HG02870 (cell line): Measurements from ENCODE around the gene HDAC4.

Experiments
- ATAC-seq: cut with Tn5 transposase; IDR thresholded peaks from one replicate; pipeline ENCODE4 v1.9.1; 2021; ENCODE audit warnings: mild to moderate bottlenecking, moderate library complexity; ENCODE audit not compliant: unreplicated experiment

The HDAC4 gene

GRCh38 chr2:239260546-239261327 lies 140.1 kb downstream of the HDAC4 start:
- no peak for ATAC-seq

- no peak for ATAC-seq
Observed at GRCh38 chr2:239259603-239260298, 141.1 kb downstream of the HDAC4 start.

GRCh38 chr2:239259173-239259572 lies 141.6 kb downstream of the HDAC4 start:
- no peak for ATAC-seq

GRCh38 chr2:239258248-239258647 lies 142.6 kb downstream of the HDAC4 start:
- ATAC-seq, result no peak

GRCh38 chr2:239257511-239257937 lies 143.3 kb downstream of the HDAC4 start:
- no peak for ATAC-seq

GRCh38 chr2:239256350-239256743 lies 144.5 kb downstream of the HDAC4 start:
- ATAC-seq, result no peak

- no peak for ATAC-seq
Observed at GRCh38 chr2:239255628-239256349, 145.0 kb downstream of the HDAC4 start.

GRCh38 chr2:239255218-239255617 lies 145.6 kb downstream of the HDAC4 start:
- no peak for ATAC-seq

- no peak for ATAC-seq
Observed at GRCh38 chr2:239253701-239254436, 147.0 kb downstream of the HDAC4 start.

- no peak for ATAC-seq
Observed at GRCh38 chr2:239253264-239253663, 147.6 kb downstream of the HDAC4 start.

GRCh38 chr2:239252801-239253200 lies 148.0 kb downstream of the HDAC4 start:
- no peak for ATAC-seq

- ATAC-seq, result no peak
Observed at GRCh38 chr2:239252393-239252792, 148.4 kb downstream of the HDAC4 start.

GRCh38 chr2:239251971-239252370 lies 148.8 kb downstream of the HDAC4 start:
- no peak for ATAC-seq

- ATAC-seq, result no peak
Observed at GRCh38 chr2:239250216-239251081, 150.4 kb downstream of the HDAC4 start.

GRCh38 chr2:239249776-239250175 lies 151.0 kb downstream of the HDAC4 start:
- ATAC-seq, result no peak

GRCh38 chr2:239249048-239249447 lies 151.8 kb downstream of the HDAC4 start:
- ATAC-seq, result no peak

- no peak for ATAC-seq
Observed at GRCh38 chr2:239247401-239248245, 153.2 kb downstream of the HDAC4 start.

GRCh38 chr2:239246723-239247122 lies 154.1 kb downstream of the HDAC4 start:
- ATAC-seq, result no peak
